Muscle of arm (tissue), 14 donors: ENCODE data around the gene DIPK1C. TPM values are rescaled to one million over a fixed set of nuclear protein-coding genes. Genes with fewer than 3 reads are reported as not detected.
A peak's percentile ranks its signal among the peaks of the same experiment; 100 is the strongest.
"Not testable (repeated sequence)": the region's sequence is repeated elsewhere in the genome, so short reads cannot be mapped to it uniquely, and the experiment has no call there.

Source experiments
- DNase-seq: peaks from one replicate; pipeline ENCODE4 v3.0.0-alpha.2; 2013
- long read RNA-seq, 11 donors: transcript quantifications; one replicate each; lab custom pipeline, GENCODE V29; 2026
- polyA plus RNA-seq, 12 donors: library from polyadenylated mRNA; unstranded; fragments of 120-200 nt; gene quantifications; one replicate each; pipeline ENCODE4 v1.2.1, GENCODE V29; 2013; ENCODE audit not compliant: insufficient read length in 12 of 12

Gene DIPK1C
- polyA plus RNA-seq: 10 to 100 TPM in 6 of 12 donors, 1 to 10 TPM in 5, not detected in 1; 4.7 to 21.4 (median 11.8) TPM
- long read RNA-seq, donor 1: 0 reads
- long read RNA-seq, donor 2, partial matches to known transcripts: 7 of 7 reads
- long read RNA-seq, donor 2, other reads (novel, unspliced or antisense): 0 of 7 reads
- long read RNA-seq, donor 3, transcript FAM69C-201 (4 exons, 3,671 nt): major isoform, 5 of 5 reads
- long read RNA-seq, donor 3, partial matches to known transcripts: 0 of 5 reads
- long read RNA-seq, donor 3, other reads (novel, unspliced or antisense): 0 of 5 reads
- long read RNA-seq, donor 4: 0 reads
- long read RNA-seq, donor 5, transcript FAM69C-201 (4 exons, 3,671 nt): major isoform, 8 of 8 reads
- long read RNA-seq, donor 5, partial matches to known transcripts: 0 of 8 reads
- long read RNA-seq, donor 5, other reads (novel, unspliced or antisense): 0 of 8 reads
- long read RNA-seq, donor 6, partial matches to known transcripts: 33 of 36 reads
- long read RNA-seq, donor 6, other reads (novel, unspliced or antisense): 0 of 36 reads
- long read RNA-seq, donor 7, partial matches to known transcripts: 0 of 2 reads
- long read RNA-seq, donor 7, other reads (novel, unspliced or antisense): 0 of 2 reads
- long read RNA-seq, donor 8, transcript FAM69C-201 (4 exons, 3,671 nt): major isoform, 8 of 8 reads
- long read RNA-seq, donor 8, partial matches to known transcripts: 0 of 8 reads
- long read RNA-seq, donor 8, other reads (novel, unspliced or antisense): 0 of 8 reads
- long read RNA-seq, donor 9: 0 reads
- long read RNA-seq, donor 10, transcript FAM69C-201 (4 exons, 3,671 nt): major isoform, 7 of 7 reads
- long read RNA-seq, donor 10, partial matches to known transcripts: 0 of 7 reads
- long read RNA-seq, donor 10, other reads (novel, unspliced or antisense): 0 of 7 reads
- long read RNA-seq, donor 11, transcript FAM69C-201 (4 exons, 3,671 nt): major isoform, 8 of 8 reads
- long read RNA-seq, donor 11, partial matches to known transcripts: 0 of 8 reads
- long read RNA-seq, donor 11, other reads (novel, unspliced or antisense): 0 of 8 reads

GRCh38 chr18:74457043-74457724 is at the start of gene DIPK1C:
Gene DIPK1C, minus strand, starts transcription at chr18:74457308. Its CDS starts 49 bp downstream, at chr18:74457259.
- no peak for DNase-seq

- peak; percentile 97 for DNase-seq
These were observed 49.5 kb upstream of the DIPK1C start for GRCh38 chr18:74506448-74507084.

GRCh38 chr18:74505776-74506175 is 48.7 kb upstream of the DIPK1C start:
- no peak for DNase-seq

- no peak for DNase-seq
These were observed 46.0 kb upstream of the DIPK1C start for GRCh38 chr18:74503137-74503536.

- DNase-seq: no peak
These were observed 44.3 kb upstream of the DIPK1C start for GRCh38 chr18:74501386-74501785.

GRCh38 chr18:74500774-74501173 is 43.7 kb upstream of the DIPK1C start:
- DNase-seq: not testable (repeated sequence)

- no peak for DNase-seq
These were observed 43.3 kb upstream of the DIPK1C start for GRCh38 chr18:74500372-74500771.

- peak; percentile 90 for DNase-seq
These were observed 42.5 kb upstream of the DIPK1C start for GRCh38 chr18:74499633-74500032.

GRCh38 chr18:74498712-74499627 is 41.9 kb upstream of the DIPK1C start:
- DNase-seq: no peak

- no peak for DNase-seq
These were observed 40.7 kb upstream of the DIPK1C start for GRCh38 chr18:74497778-74498177.

- DNase-seq: no peak
These were observed 40.2 kb upstream of the DIPK1C start for GRCh38 chr18:74497324-74497676.

GRCh38 chr18:74496508-74497323 is 39.6 kb upstream of the DIPK1C start:
- peak; percentile 59 for DNase-seq

- DNase-seq: peak; percentile 100
These were observed 38.7 kb upstream of the DIPK1C start, which contains the start of gene CNDP2 for GRCh38 chr18:74495581-74496507. Gene CNDP2, plus strand, starts transcription at chr18:74496363. Its CDS starts 3,611 bp downstream, at chr18:74499974.

GRCh38 chr18:74494514-74494913 is 37.4 kb upstream of the DIPK1C start:
- DNase-seq: no peak

- DNase-seq: no peak
These were observed 36.6 kb upstream of the DIPK1C start for GRCh38 chr18:74493689-74494088.

GRCh38 chr18:74492259-74492658 is 35.2 kb upstream of the DIPK1C start:
- no peak for DNase-seq

GRCh38 chr18:74489676-74490075 is 32.6 kb upstream of the DIPK1C start:
- no peak for DNase-seq

GRCh38 chr18:74488864-74489263 is 31.8 kb upstream of the DIPK1C start:
- no peak for DNase-seq
